Activated CD8-positive, alpha-beta memory T cell treated with anti-CD3 and anti-CD28 coated beads for 24 hours (primary cell): ENCODE measurements around the gene NUDT13.

Source experiments
- DNase-seq: peaks from one replicate; pipeline ENCODE4 v3.0.0-alpha.2; 2020

The NUDT13 gene

GRCh38 chr10:73110345-73110849, at the start of gene NUDT13:
Gene NUDT13, plus strand, starts transcription at chr10:73110455. Its CDS starts 3,911 bp downstream, at chr10:73114366.
- peak; percentile 65 for DNase-seq

DNA sequence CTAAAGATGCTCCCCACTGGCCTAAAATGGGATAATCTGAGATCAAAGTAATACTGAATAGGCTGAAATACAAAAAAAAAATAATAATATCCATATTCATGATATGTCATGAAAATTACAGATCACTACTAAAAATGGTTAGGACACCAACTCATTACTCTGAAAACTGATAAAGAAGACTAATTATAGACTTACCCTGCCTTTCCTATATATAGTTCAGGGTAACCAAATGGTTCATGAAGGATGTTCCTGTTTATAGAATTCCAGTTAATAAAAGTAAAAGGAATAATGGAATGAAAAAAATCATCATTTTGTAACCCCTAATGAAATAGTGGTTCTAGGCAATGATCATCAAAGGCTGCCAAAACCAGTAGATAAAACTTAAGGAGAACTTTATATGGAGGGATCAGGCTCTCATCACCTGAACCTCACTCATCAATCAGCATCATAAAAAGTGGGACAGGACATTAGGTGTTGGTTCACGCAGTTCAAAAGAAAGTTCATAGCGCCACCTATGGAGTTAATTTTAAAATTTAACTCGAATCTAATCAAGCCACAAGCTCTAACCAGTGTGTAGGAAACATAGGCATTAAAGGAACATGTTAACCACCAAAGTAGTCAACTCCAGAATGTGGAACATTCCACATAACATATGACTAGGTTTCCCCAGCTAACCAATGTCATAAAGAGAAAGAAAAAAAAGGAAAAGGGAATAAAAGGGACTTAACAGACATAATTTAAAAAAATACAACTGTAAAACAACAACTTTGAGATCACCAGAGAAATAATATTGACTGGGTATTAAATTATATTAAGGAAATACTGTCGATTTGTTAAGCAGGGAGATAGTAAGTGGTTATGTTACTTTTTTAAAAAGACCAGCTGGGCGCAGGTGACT, 49.3 kb upstream of the NUDT13 start:
- no peak for DNase-seq

GRCh38 chr10:73061743-73062142, 48.5 kb upstream of the NUDT13 start:
- no peak for DNase-seq

DNA sequence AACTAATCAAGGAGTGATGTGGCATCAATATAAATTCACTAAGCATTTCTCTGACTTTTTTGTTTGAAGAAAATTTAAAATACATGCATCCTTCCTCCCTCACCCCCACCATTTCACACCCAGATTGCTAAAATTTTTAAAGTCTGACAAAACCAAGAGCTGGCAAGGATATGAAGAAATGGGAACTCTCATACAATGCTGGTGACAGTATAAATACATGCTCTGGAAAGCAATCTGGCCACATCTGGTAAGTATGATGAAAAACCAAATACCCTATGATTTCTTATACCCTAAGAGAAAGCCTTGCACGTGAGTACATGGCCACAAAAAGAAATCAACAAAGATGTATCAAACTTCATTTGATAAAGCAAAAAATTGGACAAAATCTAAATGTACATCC, 44.8 kb upstream of the NUDT13 start:
- DNase-seq = no peak

GRCh38 chr10:73073627-73074026, 36.6 kb upstream of the NUDT13 start:
- no peak for DNase-seq

- no peak for DNase-seq
Observed at GRCh38 chr10:73075829-73076228, 34.4 kb upstream of the NUDT13 start.

DNA sequence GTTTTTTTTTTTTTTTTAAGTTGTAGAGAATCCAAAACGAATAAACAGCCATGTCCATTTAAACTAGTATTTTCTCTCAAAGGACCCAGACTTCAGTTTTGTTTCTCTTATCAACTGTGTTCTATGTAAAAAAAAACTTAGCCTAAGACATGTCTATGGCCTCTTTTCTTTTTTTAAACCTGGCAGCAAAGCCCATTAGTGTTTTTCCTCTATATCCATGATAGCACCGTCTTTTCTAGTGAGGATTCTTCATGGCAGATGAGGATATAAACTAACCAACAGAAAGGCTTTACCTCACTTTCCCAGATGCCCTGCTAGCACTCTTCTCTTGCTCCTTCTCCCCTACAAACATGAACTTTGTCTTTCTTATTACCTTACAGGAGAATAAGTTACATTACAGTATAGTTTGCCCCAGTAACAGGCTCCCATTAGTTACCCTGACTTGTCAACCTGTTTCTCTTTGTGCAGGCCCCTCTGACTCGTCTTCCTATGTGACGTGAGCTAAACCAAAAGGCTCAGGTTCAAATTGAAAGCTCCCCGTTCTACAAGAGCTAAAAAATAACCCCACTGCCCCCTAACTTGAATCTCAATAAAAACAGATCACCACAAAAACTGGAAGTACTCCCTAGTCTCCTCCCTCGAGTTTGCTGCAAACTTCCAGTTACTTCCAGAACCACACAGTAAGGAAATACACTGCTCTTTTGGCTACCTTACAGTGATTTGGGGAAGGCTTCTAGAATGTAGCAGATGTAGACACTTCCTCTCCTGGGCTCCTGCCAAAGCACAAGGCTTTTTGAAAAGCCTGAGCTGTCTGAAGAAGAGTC, 33.7 kb upstream of the NUDT13 start:
- DNase-seq = no peak

DNA sequence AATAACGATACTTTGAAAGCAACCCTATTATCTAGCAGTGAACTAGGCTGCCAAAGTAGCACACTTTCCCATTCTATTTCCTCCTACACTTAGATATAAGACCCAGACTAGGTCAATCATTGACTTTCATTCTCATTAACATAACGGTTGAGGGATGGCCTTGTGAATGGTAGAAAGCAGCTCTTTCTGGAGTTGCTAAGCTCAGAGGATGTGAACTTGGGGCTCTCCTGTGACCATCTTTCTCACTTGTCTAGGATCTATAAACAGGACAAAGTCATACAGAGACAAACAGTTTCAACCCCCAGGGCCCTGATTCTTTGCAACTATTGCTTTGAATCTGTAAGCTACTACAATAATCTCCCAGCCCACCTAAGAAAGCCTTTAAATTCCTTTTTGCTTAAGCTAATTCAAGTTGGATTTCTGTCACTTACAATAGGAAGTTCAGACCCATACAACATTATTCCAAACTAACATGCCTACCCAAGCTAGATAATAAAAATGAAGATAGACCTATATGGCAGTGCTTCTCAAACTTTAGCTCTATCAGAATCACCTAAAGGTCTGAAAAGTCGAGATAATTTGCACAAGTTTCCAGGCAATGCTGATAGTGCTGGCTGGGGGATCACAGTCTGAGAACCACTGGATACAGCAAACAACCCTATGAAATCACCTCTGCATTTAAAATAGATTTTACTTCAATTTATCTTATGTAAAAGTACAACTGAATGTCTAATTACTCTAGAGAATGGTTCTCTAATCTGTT, 30.3 kb upstream of the NUDT13 start:
- no peak for DNase-seq

GRCh38 chr10:73083221-73083620, 27.0 kb upstream of the NUDT13 start:
- DNase-seq = no peak

DNA sequence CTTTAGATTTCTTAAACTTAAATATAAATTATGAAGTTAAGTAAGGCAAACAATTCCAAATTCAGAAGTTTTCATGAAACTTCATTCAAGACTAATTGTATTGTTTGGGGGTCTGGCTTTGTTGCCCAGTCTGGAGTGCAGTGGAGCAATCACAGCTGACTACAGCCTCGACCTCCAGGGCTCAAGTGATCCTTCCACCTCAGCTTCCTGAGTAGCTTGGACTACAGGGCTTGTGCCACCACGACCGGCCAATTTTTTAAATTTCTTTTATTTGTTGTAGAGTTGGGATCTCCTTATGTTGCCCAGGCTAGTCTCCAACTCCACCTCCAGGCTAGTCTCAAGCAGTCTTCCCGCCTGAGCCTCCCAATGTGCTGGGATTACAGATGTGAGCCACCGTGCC, 26.0 kb upstream of the NUDT13 start:
- DNase-seq = no peak

DNA sequence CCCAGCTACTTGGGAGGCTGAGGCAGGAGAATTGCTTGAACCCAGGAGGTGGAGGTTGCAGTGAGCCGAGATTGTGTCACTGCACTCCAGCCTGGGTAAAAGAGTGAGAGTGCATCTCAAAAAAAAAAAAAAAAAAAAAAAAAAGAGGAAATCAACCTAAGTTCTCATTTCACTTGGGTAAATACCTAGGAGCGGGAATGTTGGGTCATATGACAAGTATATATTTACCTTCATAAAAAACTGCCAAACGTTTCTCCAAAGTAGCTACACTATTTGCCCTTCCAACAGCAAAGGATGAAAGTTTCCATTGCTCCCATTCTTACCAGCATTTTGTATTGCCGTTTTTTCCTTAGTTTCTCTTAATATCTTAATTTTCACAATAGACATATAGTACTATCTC, 23.4 kb upstream of the NUDT13 start:
- DNase-seq = no peak

DNA sequence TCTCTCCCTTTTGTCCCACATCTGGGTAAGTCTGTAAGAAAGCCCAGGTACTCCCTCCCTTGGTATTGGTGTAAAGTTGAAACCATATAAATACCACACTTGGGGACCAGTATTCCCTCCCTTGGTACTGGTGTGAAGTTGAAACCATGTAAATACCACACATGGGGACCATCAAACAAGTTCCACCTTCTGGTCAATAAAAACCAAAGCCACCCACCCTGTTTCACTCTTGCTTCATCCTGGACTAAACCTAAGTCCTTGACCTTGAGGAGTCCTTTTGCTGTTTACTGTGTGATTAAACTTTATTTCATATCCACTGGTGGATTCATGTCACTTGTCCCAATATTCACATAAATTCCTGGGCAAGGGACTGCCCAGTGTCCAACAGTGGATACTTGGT, 22.0 kb upstream of the NUDT13 start:
- DNase-seq = no peak

DNA sequence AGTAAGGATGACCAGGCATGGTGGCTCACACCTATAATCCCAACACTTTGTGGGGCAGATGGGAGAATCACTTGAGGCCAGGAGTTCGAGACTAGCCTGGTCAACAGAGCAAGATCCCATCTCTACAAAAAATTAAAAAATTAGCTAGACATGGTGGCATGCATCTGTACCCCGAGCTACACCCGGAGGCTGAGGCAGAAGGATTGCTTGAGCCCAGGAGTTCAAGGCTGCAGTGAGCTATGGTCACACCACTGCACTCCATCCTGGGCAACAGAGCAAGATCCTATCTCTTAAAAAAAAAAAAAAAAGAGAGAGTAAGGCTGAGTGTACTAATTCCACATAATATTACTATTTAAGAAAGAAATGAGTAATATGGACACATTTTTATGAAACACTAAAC, 17.4 kb upstream of the NUDT13 start:
- DNase-seq = no peak

GRCh38 chr10:73093922-73094850, 16.1 kb upstream of the NUDT13 start:
- no peak for DNase-seq

DNA sequence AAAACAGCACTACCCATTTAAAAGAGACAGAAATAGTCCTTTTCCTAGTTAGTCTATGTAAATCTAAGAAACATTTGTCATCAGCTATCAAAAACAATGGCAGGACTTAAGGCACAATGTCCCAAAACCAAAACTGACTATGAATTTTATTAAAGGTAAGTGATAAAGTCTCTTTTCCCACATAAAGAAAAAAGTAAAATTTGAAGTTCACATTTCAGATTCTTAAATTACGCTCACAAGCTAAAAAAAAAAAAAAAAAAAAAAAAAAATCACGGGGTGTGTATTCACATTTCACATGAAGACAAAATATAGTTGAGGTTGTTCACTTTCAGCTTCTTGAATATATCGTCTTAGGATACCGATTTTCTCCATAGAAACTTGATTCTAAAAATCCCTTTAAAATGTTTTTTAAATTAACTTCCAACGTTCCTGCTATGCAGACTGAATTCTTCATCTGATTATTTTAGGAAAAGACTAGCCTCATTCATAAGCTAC, 15.2 kb upstream of the NUDT13 start:
- DNase-seq = no peak

DNA sequence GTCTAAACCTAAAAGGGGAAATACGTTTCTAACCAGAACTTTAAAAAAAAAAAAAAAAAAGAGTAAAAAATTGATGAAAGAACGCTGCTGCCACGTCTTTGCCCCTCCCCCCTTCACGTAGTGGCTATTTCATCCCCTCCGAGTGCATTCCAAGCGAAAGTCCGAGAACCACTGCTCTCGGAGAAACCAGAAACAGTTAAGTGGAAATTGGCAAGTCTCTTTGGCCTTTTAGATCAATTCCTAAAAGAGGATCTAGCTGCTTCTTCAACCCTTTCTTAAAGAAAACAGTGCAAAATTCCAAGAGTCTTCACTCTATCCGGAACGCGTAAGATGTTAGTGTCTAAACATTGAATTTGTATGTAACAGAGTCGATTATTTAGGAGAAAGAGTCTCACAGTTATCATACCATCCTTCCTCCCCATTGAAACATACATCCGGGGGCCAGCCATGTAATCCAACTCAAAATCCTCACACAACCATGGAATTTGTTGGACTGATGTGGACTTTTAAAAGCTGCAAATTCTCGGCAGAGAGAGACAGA, 14.7 kb upstream of the NUDT13 start:
- peak; percentile 61 for DNase-seq

GRCh38 chr10:73096041-73096448, 14.2 kb upstream of the NUDT13 start:
- DNase-seq = peak; percentile 86

DNA sequence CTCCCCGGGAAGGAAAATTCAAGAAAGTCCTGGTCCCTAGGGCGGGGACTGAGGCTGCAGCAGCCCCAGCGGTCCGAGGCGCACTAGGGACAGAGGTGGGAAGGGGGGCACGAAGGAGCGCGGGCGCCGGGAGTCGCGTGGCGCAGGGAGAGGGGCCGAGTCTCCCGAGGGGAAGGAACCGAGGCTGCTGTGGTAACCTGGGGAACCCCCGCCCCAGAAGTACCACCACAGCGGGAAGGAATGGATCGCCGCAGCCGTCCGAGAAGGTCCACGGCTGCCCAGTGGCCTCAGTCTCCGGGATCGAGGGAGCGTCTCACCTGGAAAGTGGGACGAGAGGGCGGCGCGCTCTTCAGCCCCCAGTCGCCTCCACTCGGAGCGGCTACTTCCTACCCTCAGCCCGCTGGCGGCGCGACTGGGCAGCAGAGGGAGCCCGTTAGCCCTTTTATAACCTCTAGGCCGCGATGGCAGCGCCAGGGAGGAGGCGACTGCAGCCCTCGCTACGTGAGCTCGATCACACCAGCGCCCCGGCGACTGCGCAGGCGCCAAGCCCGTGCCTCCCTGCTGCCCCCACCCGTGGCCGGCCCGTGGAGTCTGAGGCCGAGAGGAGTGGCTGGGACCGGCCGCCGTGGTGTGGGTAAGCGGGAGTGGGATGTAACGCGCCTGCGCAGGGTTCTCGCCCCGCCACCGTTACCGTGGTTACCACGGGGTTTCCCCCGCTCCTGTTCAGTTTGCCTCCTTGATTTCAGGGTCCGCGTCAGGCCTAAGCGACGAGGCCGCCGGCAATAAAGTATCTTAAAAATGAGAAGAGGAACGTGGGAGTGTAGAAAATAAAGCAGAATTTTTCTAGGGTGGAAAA, 13.6 kb upstream of the NUDT13 start, which contains the start of gene P4HA1:
P4HA1 (minus strand) TSS at position 418 of the 856 bp plus-strand sequence. CDS start 21,983 bp downstream, outside the sequence.
- DNase-seq = peak; percentile 99

DNA sequence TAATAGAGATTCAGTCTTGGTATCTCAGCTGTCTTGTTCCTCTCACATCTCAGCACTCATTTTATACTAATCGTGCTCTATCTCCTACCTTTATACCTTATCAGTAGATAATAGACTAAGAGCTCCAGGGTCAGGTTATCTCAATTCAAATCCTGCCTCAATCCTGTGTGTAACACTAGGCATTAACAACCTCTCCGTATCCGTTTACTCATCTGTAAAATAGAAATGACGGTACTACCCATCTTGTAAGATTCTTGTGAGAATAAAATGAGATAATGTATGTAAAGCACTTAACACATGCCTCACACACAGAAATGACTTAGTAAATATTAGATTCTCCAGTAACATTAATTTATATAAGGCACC, 13.0 kb upstream of the NUDT13 start:
- DNase-seq = no peak

DNA sequence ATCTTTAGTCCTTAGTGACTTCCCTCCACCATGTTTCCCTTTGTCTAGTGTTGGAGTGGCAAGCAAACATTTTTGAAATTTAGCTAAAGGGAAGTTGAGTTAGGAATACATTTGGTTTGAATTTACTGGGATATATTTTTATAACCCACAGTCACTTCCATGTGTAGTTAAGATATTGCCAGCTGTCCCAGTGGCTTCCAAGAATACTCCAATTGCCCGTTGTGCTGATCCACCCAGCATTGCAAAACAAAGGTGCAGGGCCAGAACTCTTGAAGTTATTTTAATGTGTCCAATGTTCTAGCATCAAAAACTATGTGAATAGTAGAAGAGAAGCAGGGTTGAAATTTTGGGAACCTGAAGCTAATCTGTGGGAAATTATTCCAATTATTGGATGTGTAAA, 11.1 kb upstream of the NUDT13 start:
- DNase-seq = no peak
